Mesenchymal stem cell (in vitro differentiated cells and primary cell): ENCODE data around the gene USB1.

ENCODE experiments used
- DNase-seq: peaks from one replicate; pipeline ENCODE4 v3.0.0-alpha.2; 2013
- H2AFZ ChIP-seq: one replicate; pipeline ENCODE4 v1.6.1; 2013; ENCODE audit warnings: low read depth, mild to moderate bottlenecking, control low read depth, inconsistent platforms, low read length, moderate library complexity
- H2AK5ac ChIP-seq: 2 replicates; pipeline ENCODE4 v1.6.1; 2013; ENCODE audit warnings: low read length, moderate library complexity, mild to moderate bottlenecking, inconsistent platforms; ENCODE audit not compliant: severe bottlenecking
- H2BK120ac ChIP-seq: one replicate; pipeline ENCODE4 v1.6.1; 2013; ENCODE audit warnings: low read depth, mild to moderate bottlenecking, inconsistent platforms, low read length, moderate library complexity
- H2BK12ac ChIP-seq, 2 experiments: one replicate each; pipeline ENCODE4 v1.6.1; 2013; ENCODE audit warnings: inconsistent platforms in 2 of 2, low read length in 2 of 2, mild to moderate bottlenecking in 2 of 2, moderate library complexity in 2 of 2, control low read depth in 1 of 2
- H2BK15ac ChIP-seq: one replicate; pipeline ENCODE4 v1.6.1; 2013; ENCODE audit warnings: mild to moderate bottlenecking, low read depth, inconsistent platforms; ENCODE audit not compliant: poor library complexity, severe bottlenecking
- H2BK5ac ChIP-seq: 2 replicates; pipeline ENCODE4 v1.6.1; 2013; ENCODE audit warnings: low read depth, mild to moderate bottlenecking, low read length, control low read depth, inconsistent platforms; ENCODE audit not compliant: poor library complexity, severe bottlenecking
- H3K14ac ChIP-seq, 2 experiments: one replicate each; pipeline ENCODE4 v1.6.1; 2013; ENCODE audit warnings: inconsistent platforms in 2 of 2, low read length in 2 of 2, control low read depth in 1 of 2, mild to moderate bottlenecking in 1 of 2, moderate library complexity in 1 of 2
- H3K18ac ChIP-seq, 2 experiments: one replicate each; pipeline ENCODE4 v1.6.1; 2013; ENCODE audit warnings: inconsistent platforms in 2 of 2, low read length in 2 of 2, control low read depth in 1 of 2, low read depth in 1 of 2, mild to moderate bottlenecking in 1 of 2
- H3K23ac ChIP-seq, 2 experiments: one replicate each; pipeline ENCODE4 v1.6.1; 2013; ENCODE audit warnings: inconsistent platforms in 2 of 2, low read length in 2 of 2, mild to moderate bottlenecking in 2 of 2, moderate library complexity in 2 of 2, control low read depth in 1 of 2
- H3K27ac ChIP-seq: 2 replicates; pipeline ENCODE4 v1.5.1; 2013; ENCODE audit warnings: mild to moderate bottlenecking, moderate library complexity, low read length, control low read depth, inconsistent platforms; ENCODE audit not compliant: poor library complexity, severe bottlenecking
- H3K27me3 ChIP-seq, 2 experiments: 2 replicates each; pipeline versions ENCODE4 v1.6.1 to v1.7.0; 2013; ENCODE audit warnings: low read length in 2 of 2, mild to moderate bottlenecking in 2 of 2, moderate library complexity in 2 of 2, control low read depth in 1 of 2, inconsistent platforms in 1 of 2; ENCODE audit not compliant: control insufficient read depth in 1 of 2, insufficient read depth in 1 of 2
- H3K36me3 ChIP-seq, 2 experiments: 2 replicates each; pipeline versions ENCODE4 v1.6.1 to v1.7.0; 2013; ENCODE audit warnings: low read length in 2 of 2, control low read depth in 1 of 2, inconsistent platforms in 1 of 2, low read depth in 1 of 2, mild to moderate bottlenecking in 1 of 2; ENCODE audit not compliant: insufficient read depth in 2 of 2, control insufficient read depth in 1 of 2
- H3K4ac ChIP-seq, 2 experiments: one replicate each; pipeline ENCODE4 v1.6.1; 2013; ENCODE audit warnings: inconsistent platforms in 2 of 2, low read length in 2 of 2, mild to moderate bottlenecking in 2 of 2, moderate library complexity in 2 of 2, control low read depth in 1 of 2, low read depth in 1 of 2
- H3K4me1 ChIP-seq: 2 replicates; pipeline ENCODE4 v1.6.1; 2013; ENCODE audit warnings: low read depth, low read length, control low read depth; ENCODE audit not compliant: control insufficient read depth, insufficient read depth
- H3K4me2 ChIP-seq: 2 replicates; pipeline ENCODE4 v1.6.1; 2013; ENCODE audit warnings: low read length, mild to moderate bottlenecking, inconsistent platforms; ENCODE audit not compliant: poor library complexity, severe bottlenecking
- H3K4me3 ChIP-seq, 2 experiments: 2 replicates each; pipeline versions ENCODE4 v1.5.1 to v1.7.0; 2013; ENCODE audit warnings: low read length in 2 of 2, mild to moderate bottlenecking in 2 of 2, control low read depth in 1 of 2, low read depth in 1 of 2; ENCODE audit not compliant: insufficient read depth in 1 of 2
- H3K79me1 ChIP-seq: replicated peaks from 2 replicates; pipeline ENCODE4 v1.6.1; 2013; ENCODE audit warnings: mild to moderate bottlenecking, control low read depth, low read length, inconsistent platforms; ENCODE audit not compliant: poor library complexity, severe bottlenecking
- H3K9ac ChIP-seq: 2 replicates; pipeline ENCODE4 v1.7.0; 2013; ENCODE audit warnings: mild to moderate bottlenecking, low read length, moderate library complexity
- H3K9me3 ChIP-seq: 2 replicates; pipeline ENCODE4 v1.7.0; 2013; ENCODE audit warnings: mild to moderate bottlenecking, low read length; ENCODE audit not compliant: control insufficient read depth
- H4K8ac ChIP-seq: one replicate; pipeline ENCODE4 v1.6.1; 2013; ENCODE audit warnings: inconsistent platforms, mild to moderate bottlenecking, low read length, moderate library complexity
- H4K91ac ChIP-seq: one replicate; pipeline ENCODE4 v1.6.1; 2013; ENCODE audit warnings: mild to moderate bottlenecking, low read length, inconsistent platforms
- WGBS: methylation state at CpG from one replicate; pipeline ENCODE4 v1.1.7; 2013; ENCODE audit warnings: mixed read lengths; 5-methylcytosine and 5-hydroxymethylcytosine counted together

Gene USB1

GRCh38 chr16:58026139-58026704 is 25.0 kb downstream of the USB1 start:
- peak overlapping the region; percentile 8 for H4K8ac ChIP-seq
- H3K79me1 ChIP-seq: peaks cover 9% of the 10 kb centered on the region
- no peak overlapping the region for H3K27ac ChIP-seq
- DNase-seq: peak; percentile 61
- no peak overlapping the region for H2AK5ac ChIP-seq
- 0% methylated on average over 47 of the region's 65 CpGs for WGBS
- no peak overlapping the region for H2AFZ ChIP-seq
- H3K14ac ChIP-seq: peak overlapping the region in 1 of 2 experiments; percentile 26
- peak overlapping the region; percentile 87 for H3K4me2 ChIP-seq
- H2BK15ac ChIP-seq: peak overlapping the region; percentile 74
- H4K91ac ChIP-seq: peak overlapping the region; percentile 87
- no peak overlapping the region for H2BK5ac ChIP-seq
- peak overlapping the region; percentile 72 to 78 for H3K4me3 ChIP-seq
- peak overlapping the region in 1 of 2 experiments; percentile 64 for H2BK12ac ChIP-seq
- H3K23ac ChIP-seq: peak overlapping the region in 1 of 2 experiments; percentile 92
- H3K9me3 ChIP-seq: no peaks in the 10 kb centered on the region
- peak overlapping the region; percentile 18 for H3K9ac ChIP-seq
- peak overlapping the region; percentile 66 to 92 for H3K18ac ChIP-seq
- H3K4me1 ChIP-seq: peaks cover 52% of the 10 kb centered on the region
- H3K27me3 ChIP-seq: peaks cover 35 to 44% of the 10 kb centered on the region in 2 experiments
- H3K36me3 ChIP-seq: peaks cover 0 to 17% of the 10 kb centered on the region in 2 experiments
- peak overlapping the region in 1 of 2 experiments; percentile 53 for H3K4ac ChIP-seq
- no peak overlapping the region for H2BK120ac ChIP-seq

GRCh38 chr16:58026705-58027160 is 25.5 kb downstream of the USB1 start:
- no peaks in the 10 kb centered on the region for H3K9me3 ChIP-seq
- H2BK120ac ChIP-seq: no peak overlapping the region
- peak overlapping the region; percentile 32 for H3K9ac ChIP-seq
- H3K27ac ChIP-seq: no peak overlapping the region
- peaks cover 9% of the 10 kb centered on the region for H3K79me1 ChIP-seq
- peak overlapping the region; percentile 87 for H3K4me2 ChIP-seq
- peak overlapping the region in 1 of 2 experiments; percentile 26 for H3K14ac ChIP-seq
- H3K23ac ChIP-seq: peak overlapping the region in 1 of 2 experiments; percentile 84
- H3K27me3 ChIP-seq: peaks cover 35 to 44% of the 10 kb centered on the region in 2 experiments
- peak overlapping the region; percentile 72 to 78 for H3K4me3 ChIP-seq
- H2AK5ac ChIP-seq: no peak overlapping the region
- no peak overlapping the region for H4K91ac ChIP-seq
- peak overlapping the region; percentile 73 for H2BK15ac ChIP-seq
- H2BK12ac ChIP-seq: peak overlapping the region in 1 of 2 experiments; percentile 64
- H2AFZ ChIP-seq: no peak overlapping the region
- H3K36me3 ChIP-seq: peaks cover 0 to 16% of the 10 kb centered on the region in 2 experiments
- no peak for DNase-seq
- peak overlapping the region in 1 of 2 experiments; percentile 35 for H3K4ac ChIP-seq
- H3K18ac ChIP-seq: peak overlapping the region; percentile 19 to 92
- H4K8ac ChIP-seq: no peak overlapping the region
- peaks cover 51% of the 10 kb centered on the region for H3K4me1 ChIP-seq
- H2BK5ac ChIP-seq: no peak overlapping the region
- WGBS: under 1% methylated on average over 29 of the region's 38 CpGs

- DNase-seq: peak; percentile 42
- Histone ChIP-seq H4K8ac (no peak overlapping the region), H3K18ac (peak overlapping the region in 1 of 2 experiments; percentile 19), H3K14ac (no peak overlapping the region), H3K27me3 (peaks cover 35 to 43% of the 10 kb centered on the region in 2 experiments), H3K79me1 (peaks cover 9% of the 10 kb centered on the region), H2BK12ac (peak overlapping the region in 1 of 2 experiments; percentile 37), H2BK120ac (no peak overlapping the region), H3K23ac (peak overlapping the region in 1 of 2 experiments; percentile 84), H2AFZ (no peak overlapping the region), H3K4me2 (peak overlapping the region; percentile 87), H2AK5ac (no peak overlapping the region), H3K4ac (no peak overlapping the region), H3K27ac (no peak overlapping the region), H3K4me3 (peak overlapping the region; percentile 72 to 78), H3K9me3 (no peaks in the 10 kb centered on the region), H3K4me1 (peaks cover 46% of the 10 kb centered on the region), H2BK5ac (no peak overlapping the region), H3K36me3 (peaks cover 0 to 13% of the 10 kb centered on the region in 2 experiments), H3K9ac (peak overlapping the region; percentile 32), H4K91ac (no peak overlapping the region), H2BK15ac (peak overlapping the region; percentile 73)
- WGBS: 0% methylated on average over 29 of the region's 43 CpGs
Observed at GRCh38 chr16:58027161-58027915, 26.1 kb downstream of the USB1 start.

- no peak overlapping the region for H3K27ac ChIP-seq
- no peak overlapping the region for H3K14ac ChIP-seq
- peaks cover 0 to 11% of the 10 kb centered on the region in 2 experiments for H3K36me3 ChIP-seq
- H2BK120ac ChIP-seq: no peak overlapping the region
- H2AK5ac ChIP-seq: no peak overlapping the region
- H3K18ac ChIP-seq: no peak overlapping the region
- no peak overlapping the region for H2AFZ ChIP-seq
- H2BK12ac ChIP-seq: no peak overlapping the region
- H3K4ac ChIP-seq: no peak overlapping the region
- H2BK15ac ChIP-seq: no peak overlapping the region
- peaks cover 9% of the 10 kb centered on the region for H3K79me1 ChIP-seq
- peaks cover 35 to 40% of the 10 kb centered on the region in 2 experiments for H3K27me3 ChIP-seq
- no peak overlapping the region for H3K4me2 ChIP-seq
- 87% methylated on average over 7 of the region's 8 CpGs for WGBS
- peaks cover 45% of the 10 kb centered on the region for H3K4me1 ChIP-seq
- no peak overlapping the region for H2BK5ac ChIP-seq
- no peak overlapping the region for H3K4me3 ChIP-seq
- no peak overlapping the region for H4K8ac ChIP-seq
- H3K9ac ChIP-seq: no peak overlapping the region
- no peak overlapping the region for H4K91ac ChIP-seq
- no peak overlapping the region for H3K23ac ChIP-seq
- no peak for DNase-seq
- H3K9me3 ChIP-seq: no peaks in the 10 kb centered on the region
Observed at GRCh38 chr16:58027916-58028455, 26.8 kb downstream of the USB1 start.
